Esophagus muscularis mucosa (tissue), 4 donors: ENCODE data around the gene DDHD1. TPM values are rescaled to one million over a fixed set of nuclear protein-coding genes. Genes with fewer than 3 reads are reported as not detected.

Experiments
- DNase-seq: peaks from one replicate; pipeline ENCODE4 v3.0.0-alpha.2; 2017; ENCODE audit errors: extremely low spot score
- H3K27ac ChIP-seq, 4 donors: fragments of 200-600 bp; sonication (generic); replicated peaks in 1 of 4; 1 replicate in 3 of 4; 2 replicates in 1 of 4; pipeline ENCODE4 v1.5.1; 2016 to 2019; ENCODE audit warnings: mild to moderate bottlenecking in 1 of 4
- H3K27me3 ChIP-seq, 4 donors: fragments of 200-600 bp; sonication (generic); one replicate each; pipeline versions ENCODE4 v1.5.1 to v1.6.0; 2016 to 2019
- H3K36me3 ChIP-seq, 4 donors: fragments of 200-600 bp; sonication (generic); one replicate each; pipeline ENCODE4 v1.5.1; 2016 to 2019
- H3K4me1 ChIP-seq, 4 donors: fragments of 200-600 bp; sonication (generic); one replicate each; pipeline ENCODE4 v1.5.1; 2016 to 2019
- H3K4me3 ChIP-seq, 4 donors: fragments of 200-600 bp; sonication (generic); 1 replicate in 2 of 4; 2 replicates in 2 of 4; pipeline ENCODE4 v1.5.1; 2016 to 2019; ENCODE audit warnings: mild to moderate bottlenecking in 4 of 4, moderate library complexity in 1 of 4
- H3K9me3 ChIP-seq, 4 donors: fragments of 200-600 bp; sonication (generic); 1 replicate in 3 of 4; 2 replicates in 1 of 4; pipeline ENCODE4 v1.5.1; 2016 to 2019
- EP300 ChIP-seq: sonication (generic); formaldehyde crosslinking; IDR thresholded peaks from one replicate; pipeline ENCODE4 v1.6.1; 2017; ENCODE audit warnings: antibody characterized with exemption
- POLR2A ChIP-seq: fragments of 450-650 bp; IDR thresholded peaks from one replicate; pipeline ENCODE4 v1.6.1; 2017; ENCODE audit warnings: antibody characterized with exemption, moderate library complexity, mild to moderate bottlenecking, low read depth
- POLR2AphosphoS5 ChIP-seq, 2 donors: sonication (generic); formaldehyde crosslinking; IDR thresholded peaks; one replicate each; pipeline ENCODE4 v1.6.1; 2017; ENCODE audit warnings: antibody characterized with exemption in 2 of 2
- WGBS: methylation state at CpG from one replicate; pipeline ENCODE4 v1.1.5; 2018; 5-methylcytosine and 5-hydroxymethylcytosine counted together
- intact Hi-C: fragments of 100-400 bp; cut with DNase I; formaldehyde crosslinking; loops from one replicate; pipeline ENCODE4 v1.15.1; 2023
- total RNA-seq, 4 donors: library from RNA; depleted of rRNA; stranded (reverse); fragments of >200 nt; gene quantifications; one replicate each; pipeline versions ENCODE4 v1.1.0 to v1.2.1, GENCODE V29; 2016
- TF ChIP-seq, protein P1 (sequence below), 3 experiments: fragments of 200-600 bp in 2 of 3; fragments of 450-650 bp in 1 of 3; sonication (generic) in 2 of 3; IDR thresholded peaks; one replicate each; pipeline ENCODE4 v1.5.1; 2017 to 2019; ENCODE audit warnings: antibody characterized with exemption in 3 of 3, mild to moderate bottlenecking in 2 of 3, moderate library complexity in 1 of 3

DDHD1 gene
- total RNA-seq, 4 donors from 2014 or later: 15.4 to 19.9 (median 16.2) TPM

DNA sequence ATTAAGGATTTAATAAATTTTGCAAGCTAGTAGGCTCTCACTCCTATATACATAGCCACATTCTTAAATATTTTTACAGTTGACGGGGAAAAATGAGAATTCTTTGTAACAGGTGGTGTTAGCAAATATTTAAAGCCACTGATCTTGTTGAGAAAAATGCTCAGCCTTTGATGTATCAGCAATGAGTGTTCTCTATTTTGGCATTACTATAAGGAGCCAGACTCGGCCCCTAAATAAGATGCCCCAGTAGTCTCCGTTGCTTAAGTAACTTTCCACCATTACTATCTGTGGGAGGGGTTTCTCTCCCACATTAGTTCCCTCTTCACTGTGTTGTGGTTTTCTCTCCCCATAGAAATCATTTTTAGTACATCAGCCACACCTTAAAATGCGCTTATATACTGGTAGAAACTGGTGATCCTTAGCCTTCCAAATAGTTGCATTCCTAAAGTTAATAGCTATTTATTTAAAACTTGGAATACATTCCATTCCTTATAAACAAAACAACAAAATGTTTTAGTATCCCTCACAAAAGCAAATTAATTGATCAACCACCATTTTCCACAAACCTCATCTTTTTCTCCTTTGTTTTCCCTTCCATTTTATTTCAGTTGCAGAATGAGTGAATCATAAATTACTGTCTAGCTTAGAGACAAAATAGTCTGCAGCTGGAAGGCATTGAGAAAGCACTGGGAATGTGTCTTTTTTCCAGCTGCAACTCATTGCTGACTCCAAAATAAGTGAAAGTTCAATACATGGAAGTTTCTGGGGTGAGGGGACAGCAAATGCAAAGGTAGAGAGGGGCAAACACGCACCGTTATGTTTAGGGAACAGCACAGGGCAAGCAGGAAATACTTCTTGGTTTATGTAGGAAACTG lies 117.5 kb downstream of the DDHD1 start:
- no peak for DNase-seq
- H3K9me3 ChIP-seq: no peaks in the 10 kb centered on the region
- H3K4me1 ChIP-seq: peaks cover 32 to 56% (median 54%) of the 10 kb centered on the region in 4 donors
- no peak overlapping the region for H3K4me3 ChIP-seq
- WGBS: 73% methylated on average over 6 of the region's 6 CpGs
- H3K27me3 ChIP-seq: no peaks in the 10 kb centered on the region
- peak overlapping the region in 1 of 4 donors; percentile 57 for H3K27ac ChIP-seq
- TF ChIP-seq POLR2AphosphoS5 (IDR thresholded peaks at IDR 0.05) (no peak), EP300 (no peak), POLR2A (no peak)
- TF ChIP-seq, protein P1, sequence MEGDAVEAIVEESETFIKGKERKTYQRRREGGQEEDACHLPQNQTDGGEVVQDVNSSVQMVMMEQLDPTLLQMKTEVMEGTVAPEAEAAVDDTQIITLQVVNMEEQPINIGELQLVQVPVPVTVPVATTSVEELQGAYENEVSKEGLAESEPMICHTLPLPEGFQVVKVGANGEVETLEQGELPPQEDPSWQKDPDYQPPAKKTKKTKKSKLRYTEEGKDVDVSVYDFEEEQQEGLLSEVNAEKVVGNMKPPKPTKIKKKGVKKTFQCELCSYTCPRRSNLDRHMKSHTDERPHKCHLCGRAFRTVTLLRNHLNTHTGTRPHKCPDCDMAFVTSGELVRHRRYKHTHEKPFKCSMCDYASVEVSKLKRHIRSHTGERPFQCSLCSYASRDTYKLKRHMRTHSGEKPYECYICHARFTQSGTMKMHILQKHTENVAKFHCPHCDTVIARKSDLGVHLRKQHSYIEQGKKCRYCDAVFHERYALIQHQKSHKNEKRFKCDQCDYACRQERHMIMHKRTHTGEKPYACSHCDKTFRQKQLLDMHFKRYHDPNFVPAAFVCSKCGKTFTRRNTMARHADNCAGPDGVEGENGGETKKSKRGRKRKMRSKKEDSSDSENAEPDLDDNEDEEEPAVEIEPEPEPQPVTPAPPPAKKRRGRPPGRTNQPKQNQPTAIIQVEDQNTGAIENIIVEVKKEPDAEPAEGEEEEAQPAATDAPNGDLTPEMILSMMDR (IDR thresholded peaks at IDR 0.05): no peak
- intact Hi-C loops: no loop called here
- peaks cover 0 to 8% (median 0%) of the 10 kb centered on the region in 4 donors for H3K36me3 ChIP-seq

DNA sequence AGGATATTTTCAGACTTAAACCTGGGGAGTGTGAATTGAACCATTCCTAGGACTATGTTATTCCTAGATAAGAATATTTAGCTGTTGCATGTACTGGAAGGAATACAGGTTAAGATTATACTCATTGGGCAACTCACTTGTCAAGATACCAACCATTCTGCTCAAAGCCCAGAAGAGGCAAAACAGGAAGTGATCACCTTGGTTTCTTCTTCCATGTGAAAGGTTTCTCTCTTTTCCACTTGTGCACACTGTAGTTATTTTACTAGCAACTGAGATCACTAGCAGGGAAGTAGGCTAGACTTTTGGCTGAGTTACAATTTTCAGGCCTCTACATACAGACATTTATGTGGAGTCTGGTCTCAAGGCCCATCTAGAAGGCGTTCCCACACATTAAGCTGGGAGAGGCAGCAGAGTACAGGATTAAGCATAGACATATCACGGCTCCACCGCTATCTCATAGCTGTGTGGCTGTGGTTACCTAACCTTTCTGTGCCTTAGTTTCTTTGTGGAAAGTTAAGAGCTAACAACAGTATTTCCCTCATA lies 118.4 kb downstream of the DDHD1 start:
- Histone ChIP-seq H3K27me3 (no peaks in the 10 kb centered on the region), H3K27ac (peak overlapping the region in 1 of 4 donors; percentile 57), H3K4me1 (peaks cover 24 to 48% (median 47%) of the 10 kb centered on the region in 4 donors), H3K4me3 (no peak overlapping the region), H3K36me3 (peaks cover 0 to 8% (median 0%) of the 10 kb centered on the region in 4 donors), H3K9me3 (no peaks in the 10 kb centered on the region)
- intact Hi-C loops: no loop called here
- TF ChIP-seq, protein P1 (IDR thresholded peaks at IDR 0.05): no peak
- TF ChIP-seq EP300 (no peak), POLR2A (no peak)
- 93% methylated on average over 3 of the region's 3 CpGs for WGBS
- DNase-seq: no peak

DNA sequence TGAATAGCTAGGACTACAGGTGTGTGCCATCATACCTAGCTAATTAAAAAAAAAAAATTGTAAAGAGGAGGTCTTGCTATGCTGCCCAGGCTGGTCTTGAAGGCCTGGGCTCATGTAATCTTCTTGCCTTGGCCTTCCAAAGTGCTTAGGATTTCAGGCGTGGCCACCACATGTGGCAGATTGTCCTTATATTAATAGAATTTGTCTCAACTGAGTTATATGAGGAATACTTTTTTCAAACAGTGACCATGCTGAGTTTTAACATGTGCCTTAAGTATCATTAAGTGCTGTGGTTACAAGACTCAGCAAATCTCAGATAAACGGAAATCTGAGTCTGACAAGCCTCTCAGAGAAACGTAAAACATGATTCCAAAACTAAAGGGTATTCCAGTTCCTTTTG lies 119.1 kb downstream of the DDHD1 start:
- intact Hi-C loops: no loop called here
- DNase-seq: no peak
- 82% methylated on average over 3 of the region's 3 CpGs for WGBS

DNA sequence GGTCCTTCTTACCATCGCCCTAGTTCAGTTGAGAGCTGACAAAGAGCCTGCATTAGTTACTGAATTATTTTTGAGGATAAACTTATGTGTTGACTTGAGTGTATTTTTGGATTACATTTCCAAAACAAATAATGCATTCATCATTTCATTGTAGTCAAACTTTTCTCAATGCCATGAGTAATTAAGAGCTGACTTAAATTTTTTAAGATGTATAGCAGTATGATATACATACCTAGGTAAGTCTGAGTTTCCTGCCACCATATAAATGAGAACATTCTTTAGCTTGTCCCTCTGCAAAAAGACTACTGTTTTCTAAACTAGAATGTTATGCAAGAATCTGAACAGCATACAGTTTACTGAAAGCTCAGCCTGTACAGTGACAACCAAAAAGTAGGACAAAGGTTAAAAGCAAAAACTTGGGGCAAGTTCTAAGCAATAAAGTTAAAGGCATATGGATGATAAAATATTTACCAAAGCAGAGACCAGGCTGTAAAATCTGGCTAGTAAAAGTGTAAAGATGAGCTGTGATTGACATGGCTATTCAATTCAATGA lies 120.2 kb downstream of the DDHD1 start:
- TF ChIP-seq POLR2A (no peak), EP300 (no peak), POLR2AphosphoS5 (IDR thresholded peaks at IDR 0.05) (no peak)
- TF ChIP-seq, protein P1 (IDR thresholded peaks at IDR 0.05): no peak
- Histone ChIP-seq H3K27ac (peak overlapping the region; percentile 33 to 65 (median 48)), H3K36me3 (no peaks in the 10 kb centered on the region), H3K9me3 (no peaks in the 10 kb centered on the region), H3K27me3 (no peaks in the 10 kb centered on the region), H3K4me1 (peaks cover 23 to 46% (median 43%) of the 10 kb centered on the region in 4 donors), H3K4me3 (no peak overlapping the region)
- 30% methylated on average over 1 of the region's 1 CpG for WGBS
- intact Hi-C loops: no loop called here
- DNase-seq: no peak

More for the DNA sequence above, 119.1 kb downstream of the DDHD1 start:
- no peaks in the 10 kb centered on the region for H3K27me3 ChIP-seq
- peaks cover 0 to 3% (median 0%) of the 10 kb centered on the region in 4 donors for H3K36me3 ChIP-seq
- H3K4me1 ChIP-seq: peaks cover 23 to 46% (median 43%) of the 10 kb centered on the region in 4 donors
- H3K4me3 ChIP-seq: no peak overlapping the region
- no peak overlapping the region for H3K27ac ChIP-seq
- TF ChIP-seq POLR2AphosphoS5 (IDR thresholded peaks at IDR 0.05) (no peak), POLR2A (no peak), EP300 (no peak)
- TF ChIP-seq, protein P1 (IDR thresholded peaks at IDR 0.05): no peak
- no peaks in the 10 kb centered on the region for H3K9me3 ChIP-seq
